Smooth muscle cell (in vitro differentiated cells): ENCODE results near the gene XPR1. TPM values are rescaled to one million over a fixed set of nuclear protein-coding genes. Genes with fewer than 3 reads are reported as not detected.

Source experiments
- DNase-seq: peaks from one replicate; lab custom pipeline; 2025; ENCODE audit not compliant: unreplicated experiment; lab: John Stamatoyannopoulos, UW
- H2AFZ ChIP-seq: fragments of 200-600 bp; sonication (generic); 2 replicates; pipeline ENCODE4 v1.6.0; 2016; ENCODE audit warnings: antibody characterized with exemption, low read depth, mild to moderate bottlenecking
- H3F3A ChIP-seq: fragments of 200-600 bp; sonication (generic); 2 replicates; pipeline ENCODE4 v1.6.0; 2017; ENCODE audit warnings: antibody characterized with exemption, low read depth
- H3K27ac ChIP-seq: fragments of 200-600 bp; sonication (generic); 2 replicates; pipeline ENCODE4 v1.5.1; 2016; ENCODE audit warnings: low read depth, mild to moderate bottlenecking
- H3K27me3 ChIP-seq: fragments of 200-600 bp; sonication (generic); 2 replicates; pipeline ENCODE4 v1.6.1; 2016; ENCODE audit warnings: low read depth, mild to moderate bottlenecking
- H3K36me3 ChIP-seq: fragments of 200-600 bp; sonication (generic); 2 replicates; pipeline ENCODE4 v1.5.1; 2016; ENCODE audit warnings: low read depth
- H3K4me1 ChIP-seq: fragments of 200-600 bp; sonication (generic); 2 replicates; pipeline ENCODE4 v1.5.1; 2016; ENCODE audit warnings: low read depth
- H3K4me2 ChIP-seq: fragments of 200-600 bp; sonication (generic); 2 replicates; pipeline ENCODE4 v1.6.0; 2016; ENCODE audit warnings: mild to moderate bottlenecking
- H3K4me3 ChIP-seq: fragments of 200-600 bp; sonication (generic); 2 replicates; pipeline ENCODE4 v1.5.1; 2016; ENCODE audit warnings: mild to moderate bottlenecking
- H3K79me2 ChIP-seq: fragments of 200-600 bp; sonication (generic); 2 replicates; pipeline ENCODE4 v1.6.0; 2016; ENCODE audit warnings: low read depth, mild to moderate bottlenecking
- H3K9ac ChIP-seq: fragments of 200-600 bp; sonication (generic); 2 replicates; pipeline ENCODE4 v1.6.0; 2016; ENCODE audit warnings: low read depth
- H3K9me3 ChIP-seq: fragments of 200-600 bp; sonication (generic); replicated peaks from 2 replicates; pipeline ENCODE4 v1.5.1; 2016; ENCODE audit warnings: low read depth
- H4K20me1 ChIP-seq: fragments of 200-600 bp; sonication (generic); 2 replicates; pipeline ENCODE4 v1.6.0; 2016; ENCODE audit warnings: low read depth
- WGBS: methylation state at CpG from one replicate; pipeline ENCODE4 v1.1.7; 2016; ENCODE audit warnings: low lambda C conversion rate; 5-methylcytosine and 5-hydroxymethylcytosine counted together
- polyA plus RNA-seq: library from polyadenylated mRNA; unstranded; fragments of >200 nt; fragmentation: Nextera tagmentation; extraction: Ambion mirVana; gene quantifications from 2 replicates; pipeline ENCODE4 v1.2.1, GENCODE V29; 2016
- total RNA-seq: library from RNA; depleted of rRNA; stranded (reverse); fragments of >200 nt; gene quantifications from 2 replicates; pipeline ENCODE4 v1.2.3, GENCODE V29; 2014
- TF ChIP-seq, protein P1 (sequence below): fragments of 200-600 bp; sonication (generic); IDR thresholded peaks from 2 replicates; pipeline ENCODE4 v1.5.1; 2017; ENCODE audit warnings: borderline replicate concordance, mild to moderate bottlenecking, antibody characterized with exemption; ENCODE audit not compliant: insufficient read depth, poor library complexity, severe bottlenecking

XPR1 gene
- total and polyA plus RNA-seq, 2 experiments from 2014 or later: 9.5 to 27.6 TPM

DNA sequence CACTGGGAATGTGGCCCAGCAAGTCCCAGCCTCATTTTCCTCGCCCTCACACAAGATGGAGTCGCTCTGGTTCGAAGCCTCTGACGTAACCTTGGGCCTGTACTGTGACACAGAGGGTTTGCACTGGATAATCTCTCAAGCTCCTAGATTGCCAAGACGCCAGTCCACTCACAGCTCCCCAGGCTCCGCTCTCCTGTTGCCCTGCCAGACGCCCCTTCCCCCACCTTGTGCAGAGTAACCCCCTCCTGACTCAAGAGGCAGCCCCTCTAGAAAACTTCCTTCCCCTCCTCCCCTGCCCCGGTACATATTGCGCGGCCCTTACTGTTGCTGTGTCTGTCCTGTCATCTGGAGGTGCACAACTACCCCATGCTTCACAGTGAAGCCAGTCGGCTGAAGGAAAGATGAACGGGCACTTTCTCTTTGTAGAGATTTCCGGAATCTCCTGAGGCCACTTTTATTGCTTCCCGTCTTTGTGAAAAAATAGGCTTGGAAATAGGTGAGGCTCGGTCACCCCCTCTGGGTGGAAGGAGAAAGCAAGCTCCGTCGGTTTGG, 279.9 kb downstream of the XPR1 start:
- TF ChIP-seq, protein P1, sequence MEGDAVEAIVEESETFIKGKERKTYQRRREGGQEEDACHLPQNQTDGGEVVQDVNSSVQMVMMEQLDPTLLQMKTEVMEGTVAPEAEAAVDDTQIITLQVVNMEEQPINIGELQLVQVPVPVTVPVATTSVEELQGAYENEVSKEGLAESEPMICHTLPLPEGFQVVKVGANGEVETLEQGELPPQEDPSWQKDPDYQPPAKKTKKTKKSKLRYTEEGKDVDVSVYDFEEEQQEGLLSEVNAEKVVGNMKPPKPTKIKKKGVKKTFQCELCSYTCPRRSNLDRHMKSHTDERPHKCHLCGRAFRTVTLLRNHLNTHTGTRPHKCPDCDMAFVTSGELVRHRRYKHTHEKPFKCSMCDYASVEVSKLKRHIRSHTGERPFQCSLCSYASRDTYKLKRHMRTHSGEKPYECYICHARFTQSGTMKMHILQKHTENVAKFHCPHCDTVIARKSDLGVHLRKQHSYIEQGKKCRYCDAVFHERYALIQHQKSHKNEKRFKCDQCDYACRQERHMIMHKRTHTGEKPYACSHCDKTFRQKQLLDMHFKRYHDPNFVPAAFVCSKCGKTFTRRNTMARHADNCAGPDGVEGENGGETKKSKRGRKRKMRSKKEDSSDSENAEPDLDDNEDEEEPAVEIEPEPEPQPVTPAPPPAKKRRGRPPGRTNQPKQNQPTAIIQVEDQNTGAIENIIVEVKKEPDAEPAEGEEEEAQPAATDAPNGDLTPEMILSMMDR: no peak
- H3K4me3 ChIP-seq: peak overlapping the region; percentile 81
- no peaks in the 10 kb centered on the region for H3K9me3 ChIP-seq
- peaks cover 14% of the 10 kb centered on the region for H3K4me1 ChIP-seq
- no peaks in the 10 kb centered on the region for H3F3A ChIP-seq
- no peaks in the 10 kb centered on the region for H3K36me3 ChIP-seq
- H4K20me1 ChIP-seq: no peaks in the 10 kb centered on the region
- peak overlapping the region; percentile 62 for H3K9ac ChIP-seq
- no peaks in the 10 kb centered on the region for H3K27me3 ChIP-seq
- peaks cover 10% of the 10 kb centered on the region for H3K79me2 ChIP-seq
- H3K27ac ChIP-seq: peak overlapping the region; percentile 56
- no peak for DNase-seq
- H3K4me2 ChIP-seq: peak overlapping the region; percentile 98
- H2AFZ ChIP-seq: peak overlapping the region; percentile 78
- WGBS: 22% methylated on average over 17 of the region's 17 CpGs

DNA sequence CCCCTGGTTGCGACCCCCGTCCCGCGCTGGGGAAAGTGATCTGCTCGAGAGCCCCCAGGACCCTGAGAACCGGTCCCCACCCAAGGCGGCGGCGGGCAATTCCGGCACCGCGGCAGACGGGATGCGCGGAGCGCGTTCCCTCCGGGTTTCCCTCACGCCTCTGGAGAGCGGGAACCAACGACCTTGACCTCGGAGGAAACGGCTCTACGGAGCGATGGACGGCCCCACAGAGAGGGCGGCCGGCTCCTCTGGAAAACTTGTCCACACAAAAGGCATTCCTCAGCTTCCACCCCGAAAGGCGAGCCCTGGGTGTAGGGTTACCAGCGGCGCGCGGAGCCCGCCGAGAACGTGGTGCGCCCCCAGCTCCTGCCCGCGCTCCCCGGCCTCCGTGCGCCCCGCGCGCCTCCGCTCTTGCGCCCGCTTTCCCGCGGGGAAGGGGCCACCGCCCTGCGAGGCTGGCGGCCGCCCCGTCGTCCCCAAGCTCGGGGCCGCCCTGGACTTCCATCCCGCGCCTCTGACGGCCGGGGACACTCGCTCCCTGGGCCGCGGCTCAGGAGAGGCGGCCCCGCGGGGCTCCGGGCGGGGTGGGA, 280.5 kb downstream of the XPR1 start:
- no peaks in the 10 kb centered on the region for H3K9me3 ChIP-seq
- H3K27me3 ChIP-seq: no peaks in the 10 kb centered on the region
- DNase-seq: no peak
- H4K20me1 ChIP-seq: no peaks in the 10 kb centered on the region
- TF ChIP-seq, protein P1: no peak
- peak overlapping the region; percentile 98 for H3K4me2 ChIP-seq
- peak overlapping the region; percentile 81 for H3K4me3 ChIP-seq
- H3K4me1 ChIP-seq: peaks cover 14% of the 10 kb centered on the region
- H3K9ac ChIP-seq: peak overlapping the region; percentile 62
- H3F3A ChIP-seq: no peaks in the 10 kb centered on the region
- H3K79me2 ChIP-seq: peaks cover 10% of the 10 kb centered on the region
- H3K36me3 ChIP-seq: no peaks in the 10 kb centered on the region
- peak overlapping the region; percentile 56 for H3K27ac ChIP-seq
- peak overlapping the region; percentile 78 for H2AFZ ChIP-seq
- 2% methylated on average over 53 of the region's 71 CpGs for WGBS

DNA sequence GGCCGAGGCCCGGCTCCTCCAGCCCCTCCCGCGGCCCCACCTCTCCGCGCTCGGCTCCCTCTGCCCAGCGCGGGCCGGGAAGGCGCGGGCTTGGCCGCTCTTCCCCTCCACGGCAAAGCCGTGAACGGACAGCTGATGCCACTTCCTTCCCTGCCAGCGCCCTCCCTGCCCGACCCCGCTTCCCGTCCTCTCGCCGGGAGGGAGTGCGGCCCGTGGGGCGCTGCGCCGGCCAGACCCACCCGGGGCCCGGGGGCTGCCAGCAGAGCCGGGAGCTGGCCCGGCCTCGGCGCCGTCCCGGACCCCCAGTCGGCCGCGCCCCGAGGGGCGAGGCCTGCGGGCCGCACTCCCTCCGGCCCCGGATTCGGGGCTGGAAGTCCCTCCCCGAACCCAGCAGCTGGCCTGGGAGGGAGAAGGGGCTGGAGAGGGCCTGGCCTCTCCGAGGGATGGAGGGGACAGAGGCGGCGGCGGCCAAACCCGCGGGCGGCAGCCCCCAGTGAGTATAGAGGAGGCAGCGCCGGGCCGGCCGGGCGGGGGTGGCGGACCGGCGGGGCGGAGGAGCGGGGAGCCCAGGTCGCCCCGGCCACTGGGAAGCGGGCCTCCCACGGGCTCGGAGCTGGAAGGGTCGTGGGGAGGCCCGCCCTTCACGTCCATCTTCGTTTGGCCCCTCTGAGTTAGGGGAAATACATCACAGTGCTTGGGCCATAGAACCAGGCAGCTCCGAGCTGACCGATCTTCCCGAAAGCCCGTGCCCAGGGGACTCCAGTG, 281.2 kb downstream of the XPR1 start, which contains the start of gene KIAA1614:
Gene KIAA1614, plus strand, starts transcription at position 97 of the 765 bp plus-strand sequence. Its CDS starts 347 bp downstream, at position 444.
- H3K9ac ChIP-seq: peak within 1 kb of the TSS; percentile 62
- no peak for DNase-seq
- no peaks in the 10 kb centered on the region for H3F3A ChIP-seq
- H3K9me3 ChIP-seq: no peaks in the 10 kb centered on the region
- no peaks in the 10 kb centered on the region for H4K20me1 ChIP-seq
- no peaks in the 10 kb centered on the region for H3K27me3 ChIP-seq
- H2AFZ ChIP-seq: peak within 1 kb of the TSS; percentile 78
- peak within 1 kb of the TSS; percentile 81 for H3K4me3 ChIP-seq
- 2% methylated on average over 29 of the region's 76 CpGs for WGBS
- no peaks in the 10 kb centered on the region for H3K36me3 ChIP-seq
- peaks cover 14% of the 10 kb centered on the region for H3K4me1 ChIP-seq
- peak within 1 kb of the TSS; percentile 98 for H3K4me2 ChIP-seq
- TF ChIP-seq, protein P1: no peak
- H3K79me2 ChIP-seq: peaks cover 10% of the 10 kb centered on the region
- H3K27ac ChIP-seq: peak within 1 kb of the TSS; percentile 56
